Measurements from ENCODE around the gene GSX1. TPM values are rescaled to one million over a fixed set of nuclear protein-coding genes. Genes with fewer than 3 reads are reported as not detected.

GSX1 gene
- total and polyA plus RNA-seq, 2 of the 4 experiments (the other 2 are of a cell fraction) = not detected

DNA sequence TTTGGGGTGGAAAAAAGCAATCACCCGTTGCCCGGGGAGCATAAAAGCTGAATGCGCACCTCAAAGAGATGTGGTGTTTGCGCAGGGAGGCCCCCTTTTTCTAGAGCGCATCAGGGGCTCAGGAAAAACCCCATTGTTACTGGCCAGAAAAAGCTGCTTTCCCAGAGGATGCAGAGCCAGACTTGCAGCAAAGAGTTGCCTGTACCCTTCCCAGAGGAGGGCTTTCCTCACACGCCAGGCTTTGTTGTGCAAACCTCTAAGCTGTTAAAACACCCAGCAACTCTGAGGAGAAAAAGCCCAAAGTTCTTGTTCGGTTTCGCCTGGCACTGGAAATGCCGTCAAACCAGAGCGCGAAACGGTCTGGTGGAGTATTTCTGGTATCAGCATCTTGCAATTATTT lies 29.3 kb downstream of the GSX1 start:
- Histone ChIP-seq H3K9ac (ENCODE audit: low read depth, low read length) (no peak overlapping the region), H2BK20ac (ENCODE audit: low read depth, low read length) (no peak overlapping the region), H2AK9ac (replicated peaks; ENCODE audit: low read depth, low read length, poor library complexity) (no peak overlapping the region), H3K36me3 (ENCODE audit: control insufficient read depth, insufficient read depth, low read length) (no peaks in the 10 kb centered on the region), H2AK5ac (ENCODE audit: low read depth, low read length) (no peak overlapping the region), H3K4me2 (ENCODE audit: low read depth, low read length) (no peak overlapping the region), H3K4me1 (ENCODE audit: control insufficient read depth, insufficient read depth, low read length) (no peaks in the 10 kb centered on the region), H3K4me3 (ENCODE audit: insufficient read depth, low read depth, low read length) (no peak overlapping the region), H3K23ac (ENCODE audit: low read depth, low read length) (no peak overlapping the region), H3K4ac (ENCODE audit: low read depth, low read length) (no peak overlapping the region), H4K5ac (ENCODE audit: low read depth, low read length) (no peak overlapping the region), H3K79me1 (ENCODE audit: low read depth in 1 of 2, low read length in 2 of 2) (no peaks in the 10 kb centered on the region), H3K9me1 (ENCODE audit: insufficient read depth, low read length) (no peaks in the 10 kb centered on the region), H2BK15ac (ENCODE audit: low read depth, low read length) (no peak overlapping the region), H4K8ac (ENCODE audit: low read depth in 2 of 2, low read length in 2 of 2) (no peak overlapping the region), H3K9me3 (ENCODE audit: control insufficient read depth, insufficient read depth, low read length) (no peaks in the 10 kb centered on the region), H4K20me1 (ENCODE audit: insufficient read depth, low read length) (no peaks in the 10 kb centered on the region), H3K56ac (ENCODE audit: extremely low read depth, insufficient read depth, low read length) (no peak overlapping the region), H3K14ac (replicated peaks; ENCODE audit: low read depth, low read length) (no peak overlapping the region), H4K91ac (ENCODE audit: insufficient read depth, low read depth, low read length) (no peak overlapping the region), H2BK5ac (ENCODE audit: low read depth, low read length, poor library complexity, severe bottlenecking) (no peak overlapping the region), H2AFZ (replicated peaks; ENCODE audit: low read length, poor library complexity) (no peak overlapping the region), H3K27ac (ENCODE audit: insufficient read depth, low read length) (no peak overlapping the region), H3K27me3 (ENCODE audit: control insufficient read depth, insufficient read depth, low read length) (peaks cover 37% of the 10 kb centered on the region), H2BK120ac (ENCODE audit: low read depth, low read length) (no peak overlapping the region), H3K18ac (ENCODE audit: low read depth, low read length) (no peak overlapping the region)
- dilution Hi-C loops (cut with HindIII; ENCODE audit: low sequenced_read_pairs, unreplicated experiment) (no loop called here), intact Hi-C loops (cut with micrococcal nuclease) (loop anchor here (10.0 kb wide), 1 partner anchor 837 kb away; no protein-coding TSS in a partner anchor), in situ Hi-C loops (cut with MboI; ENCODE audit: low sequenced_read_pairs) (no loop called here)
- TF ChIP-seq MAZ (IDR thresholded peaks at IDR 0.05; ENCODE audit: borderline replicate concordance, low read depth, low read length) (no peak), FOS (IDR thresholded peaks at IDR 0.05; ENCODE audit: low read depth, low read length) (no peak), RAD21 (IDR thresholded peaks at IDR 0.05; ENCODE audit: low read length) (no peak)
- CTCF ChIA-PET = interaction anchor here (0.6 to 1.9 kb wide), 3 partner anchors 18 to 460 kb away, joined by 3 to 7 read pairs (median 3); no protein-coding TSS in a partner anchor
- 0% methylated on average over 2 of the region's 12 CpGs; no CpG with 5 or more reads in 1 of the 2 experiments for WGBS, 2 experiments (ENCODE audit: extremely low coverage in 2 of 2, insufficient read length in 1 of 2)
- ATAC-seq (ENCODE audit: low read depth) (no peak), DNase-seq (no peak)
- BruUV-seq (replicated peaks) = no TSS peak
- POLR2A ChIA-PET (ENCODE audit: unreplicated experiment) = no interaction called here

Data from IMR-90 (cell line).